ACC112 (cell line): ENCODE data around the gene TSEN54.

ENCODE experiments used
- H2AFZ ChIP-seq: fragments of 200-600 bp; sonication (generic); one replicate; pipeline ENCODE4 v1.6.0; 2017; ENCODE audit warnings: antibody characterized with exemption, low read length; ENCODE audit not compliant: unreplicated experiment
- H3K27ac ChIP-seq: fragments of 200-600 bp; sonication (generic); 2 replicates; pipeline ENCODE4 v1.5.1; 2014; ENCODE audit warnings: low read depth, mild to moderate bottlenecking, antibody characterized with exemption, low read length, moderate library complexity
- H3K27me3 ChIP-seq: fragments of 200-600 bp; sonication (generic); 2 replicates; pipeline ENCODE4 v1.6.1; 2014; ENCODE audit warnings: mild to moderate bottlenecking, antibody characterized with exemption, low read length, moderate library complexity, mixed read lengths; ENCODE audit not compliant: insufficient read depth
- H3K36me3 ChIP-seq: fragments of 200-600 bp; sonication (generic); 2 replicates; pipeline ENCODE4 v1.6.1; 2016; ENCODE audit warnings: mild to moderate bottlenecking, antibody characterized with exemption, low read length, moderate library complexity, mixed read lengths; ENCODE audit not compliant: insufficient read depth
- H3K4me1 ChIP-seq: fragments of 200-600 bp; sonication (generic); one replicate; pipeline ENCODE4 v1.6.1; 2016; ENCODE audit warnings: low read length, mixed read lengths; ENCODE audit not compliant: insufficient read depth, unreplicated experiment, control insufficient read depth
- H3K4me3 ChIP-seq: fragments of 200-600 bp; sonication (generic); 2 replicates; pipeline ENCODE4 v1.5.1; 2014; ENCODE audit warnings: mild to moderate bottlenecking, low read depth, low read length
- H3K79me2 ChIP-seq: fragments of 200-600 bp; sonication (generic); one replicate; pipeline ENCODE4 v1.6.0; 2016; ENCODE audit warnings: low read length; ENCODE audit not compliant: control insufficient read depth, unreplicated experiment, insufficient read depth

Gene TSEN54

DNA sequence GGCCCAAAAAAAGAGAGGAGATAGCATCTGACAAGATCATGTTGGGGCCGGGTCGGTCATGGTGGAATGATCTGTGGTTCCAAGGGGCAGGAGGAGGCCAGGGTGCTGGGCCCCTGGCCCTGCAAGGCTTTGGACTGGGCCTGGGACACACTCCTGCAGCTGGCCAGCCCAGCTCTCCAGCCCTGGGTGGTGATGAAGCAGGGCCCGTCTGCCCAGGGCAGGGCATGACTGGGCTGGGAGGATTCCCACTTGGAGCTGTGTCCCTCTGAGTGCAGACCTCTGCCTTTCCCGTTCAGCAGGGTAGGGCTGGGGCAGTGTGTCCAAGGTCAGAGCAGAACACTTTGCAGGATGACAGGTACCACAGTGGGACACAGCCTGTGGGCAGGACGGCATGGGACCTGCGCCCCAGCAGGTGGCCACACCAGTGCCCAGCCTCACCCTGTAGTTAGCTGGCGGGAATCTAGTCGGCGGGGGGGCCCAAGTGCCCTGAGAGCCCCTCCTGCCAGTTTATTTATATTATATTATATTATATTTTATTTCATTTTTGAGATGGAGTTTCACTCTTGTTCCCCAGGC, 43.7 kb downstream of the TSEN54 start:
- Histone ChIP-seq H3K4me1 (no peaks in the 10 kb centered on the region), H2AFZ (no peak overlapping the region), H3K36me3 (no peaks in the 10 kb centered on the region), H3K79me2 (no peaks in the 10 kb centered on the region), H3K27me3 (no peaks in the 10 kb centered on the region), H3K4me3 (no peak overlapping the region), H3K27ac (no peak overlapping the region)

DNA sequence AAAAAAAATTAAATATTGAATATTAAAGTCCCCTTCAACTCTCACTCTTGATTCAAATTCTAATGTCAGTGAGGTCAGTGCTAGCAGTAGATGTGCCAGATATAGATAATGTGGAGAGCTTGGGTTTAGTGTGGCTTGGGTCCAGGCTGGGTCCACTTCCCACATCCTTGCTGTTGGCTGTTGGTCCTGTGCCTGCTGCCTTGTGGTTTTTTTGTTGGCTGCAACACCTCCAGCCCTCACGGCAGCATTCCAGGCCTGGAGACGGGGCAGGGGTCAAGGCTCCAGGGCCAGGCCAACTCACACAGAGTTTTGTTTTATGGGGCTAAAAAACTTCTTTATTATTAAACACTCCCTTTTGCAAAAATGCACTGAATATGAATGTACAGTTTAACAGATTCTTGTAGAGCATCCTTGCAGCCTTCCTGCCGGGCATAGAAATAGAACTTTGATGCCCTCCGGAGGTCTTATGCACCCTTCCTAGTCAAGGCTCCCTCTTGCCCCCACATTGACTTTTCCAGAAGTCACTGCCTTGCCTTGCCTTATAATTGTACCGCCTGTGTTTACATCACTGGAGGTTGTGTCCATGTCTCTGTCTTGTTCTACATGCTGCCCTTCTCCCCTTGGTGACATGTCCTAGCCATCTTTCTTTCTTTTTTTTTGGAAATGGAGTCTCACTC, 45.7 kb downstream of the TSEN54 start:
- Histone ChIP-seq H3K79me2 (no peaks in the 10 kb centered on the region), H2AFZ (no peak overlapping the region), H3K4me3 (no peak overlapping the region), H3K4me1 (no peaks in the 10 kb centered on the region), H3K27me3 (no peaks in the 10 kb centered on the region), H3K27ac (no peak overlapping the region), H3K36me3 (no peaks in the 10 kb centered on the region)

DNA sequence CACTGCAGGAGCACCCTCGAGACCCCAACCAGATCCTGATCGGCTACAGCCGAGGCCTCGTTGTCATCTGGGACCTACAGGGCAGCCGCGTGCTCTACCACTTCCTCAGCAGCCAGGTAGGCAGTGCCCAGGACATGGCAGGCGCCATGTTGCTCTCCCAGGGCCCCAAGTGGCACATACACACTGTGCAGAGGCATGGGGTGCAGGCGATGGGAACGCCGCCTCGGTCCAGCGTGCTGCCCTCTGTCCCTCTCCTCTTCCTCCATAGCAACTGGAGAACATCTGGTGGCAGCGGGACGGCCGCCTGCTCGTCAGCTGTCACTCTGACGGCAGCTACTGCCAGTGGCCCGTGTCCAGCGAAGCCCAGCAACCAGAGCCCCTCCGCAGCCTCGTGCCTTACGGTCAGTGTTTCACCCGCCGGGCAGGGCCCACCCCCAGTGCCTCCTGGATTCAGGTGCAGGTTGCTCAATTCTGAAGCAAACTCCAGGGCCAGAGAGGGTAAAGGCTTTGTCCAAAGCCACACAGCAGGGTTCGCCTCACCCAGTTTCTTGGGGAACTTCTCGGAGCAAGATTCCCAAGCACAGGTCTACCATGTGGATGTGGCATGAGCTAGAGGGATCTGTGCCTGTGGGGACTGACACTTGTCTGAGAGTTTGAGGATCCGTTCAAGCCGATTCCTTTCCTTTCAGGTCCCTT, 46.9 kb downstream of the TSEN54 start:
- no peaks in the 10 kb centered on the region for H3K36me3 ChIP-seq
- no peak overlapping the region for H3K27ac ChIP-seq
- no peaks in the 10 kb centered on the region for H3K27me3 ChIP-seq
- H3K79me2 ChIP-seq = no peaks in the 10 kb centered on the region
- H3K4me3 ChIP-seq = no peak overlapping the region
- H2AFZ ChIP-seq = no peak overlapping the region
- H3K4me1 ChIP-seq = no peaks in the 10 kb centered on the region

DNA sequence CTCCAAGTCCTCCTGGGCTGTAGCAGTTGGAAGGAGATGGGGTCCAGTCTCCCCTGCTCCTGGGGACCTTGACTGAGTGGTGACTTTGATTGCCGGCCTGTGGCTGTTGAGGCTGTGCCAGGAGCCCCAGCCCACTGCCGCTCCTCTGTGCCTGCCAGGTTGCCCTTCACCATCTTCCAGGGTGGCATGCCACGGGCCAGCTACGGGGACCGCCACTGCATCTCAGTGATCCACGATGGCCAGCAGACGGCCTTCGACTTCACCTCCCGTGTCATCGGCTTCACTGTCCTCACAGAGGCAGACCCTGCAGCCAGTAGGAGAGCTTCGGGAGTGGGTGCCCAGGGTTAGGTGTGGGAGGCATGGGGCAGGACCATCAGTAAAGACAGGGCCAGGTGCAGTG, 47.9 kb downstream of the TSEN54 start:
- H3K79me2 ChIP-seq = no peaks in the 10 kb centered on the region
- H3K27ac ChIP-seq = no peak overlapping the region
- no peaks in the 10 kb centered on the region for H3K4me1 ChIP-seq
- H3K36me3 ChIP-seq = no peaks in the 10 kb centered on the region
- H2AFZ ChIP-seq = no peak overlapping the region
- no peak overlapping the region for H3K4me3 ChIP-seq
- no peaks in the 10 kb centered on the region for H3K27me3 ChIP-seq

DNA sequence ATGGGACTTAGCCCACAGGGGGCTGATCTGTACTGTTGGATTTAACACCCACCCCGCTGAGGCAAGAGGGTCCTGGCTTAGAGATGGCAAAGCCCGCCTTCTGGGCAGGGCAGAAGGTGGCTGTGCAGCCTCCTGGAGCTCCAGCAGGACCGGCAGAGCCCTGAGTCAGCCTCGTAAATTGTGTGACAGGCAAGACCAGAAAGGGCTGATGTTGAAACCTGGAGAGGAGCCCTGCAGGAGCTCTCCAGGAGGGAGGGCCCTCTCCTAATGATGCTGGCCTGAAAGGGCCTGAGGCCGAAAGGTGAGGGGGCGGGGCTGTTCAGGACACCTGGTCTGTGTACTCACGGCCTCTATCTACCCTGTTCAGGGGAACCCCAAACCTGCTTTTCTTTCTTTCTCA, 48.7 kb downstream of the TSEN54 start:
- H3K4me1 ChIP-seq = no peaks in the 10 kb centered on the region
- no peaks in the 10 kb centered on the region for H3K27me3 ChIP-seq
- H3K27ac ChIP-seq = no peak overlapping the region

DNA sequence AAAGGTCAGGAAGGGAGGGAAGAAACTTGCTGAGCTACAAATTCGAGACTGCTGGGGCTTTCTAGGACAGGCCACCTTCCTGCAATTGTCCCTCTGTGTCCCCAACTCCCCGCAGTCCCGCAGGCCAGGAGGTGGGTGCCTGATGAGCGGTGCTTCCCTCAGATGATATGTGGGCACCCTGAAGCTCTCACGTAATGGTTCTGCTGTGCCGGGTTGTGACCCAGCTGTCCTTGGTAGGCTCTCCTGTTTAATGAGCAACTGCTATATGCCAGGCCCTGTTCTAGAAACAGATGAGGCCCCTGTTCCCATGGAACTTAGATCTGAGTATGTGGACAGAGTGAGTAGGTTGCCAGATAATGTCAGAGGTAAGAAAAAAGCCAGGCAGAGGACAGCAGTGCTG, 49.3 kb downstream of the TSEN54 start:
- Histone ChIP-seq H3K4me1 (no peaks in the 10 kb centered on the region), H3K36me3 (no peaks in the 10 kb centered on the region), H2AFZ (no peak overlapping the region), H3K27me3 (no peaks in the 10 kb centered on the region), H3K79me2 (no peaks in the 10 kb centered on the region), H3K4me3 (no peak overlapping the region), H3K27ac (no peak overlapping the region)

More for the DNA sequence above, 48.7 kb downstream of the TSEN54 start:
- H3K4me3 ChIP-seq = no peak overlapping the region
- H3K36me3 ChIP-seq = no peaks in the 10 kb centered on the region
- H2AFZ ChIP-seq = no peak overlapping the region
- H3K79me2 ChIP-seq = no peaks in the 10 kb centered on the region

DNA sequence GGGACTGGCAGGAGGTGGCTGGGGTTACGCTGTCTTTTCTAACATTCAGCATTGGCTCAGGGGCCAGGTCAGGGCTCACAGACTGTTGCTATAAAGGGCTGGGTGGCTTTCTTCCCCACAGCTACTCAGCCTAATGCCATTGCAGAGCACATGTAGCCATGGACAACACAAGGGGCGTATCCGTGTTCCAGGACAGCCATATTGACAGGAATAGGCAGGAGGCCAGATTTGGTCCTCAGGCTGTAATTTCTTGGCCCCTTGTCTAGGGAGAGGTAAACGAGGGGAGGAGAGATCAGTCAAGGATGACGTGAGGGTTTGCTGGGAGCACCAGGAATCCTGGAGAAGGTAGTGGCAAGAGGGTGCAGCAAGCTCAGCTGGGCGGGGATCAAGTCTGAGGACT, 50.1 kb downstream of the TSEN54 start:
- Histone ChIP-seq H3K27ac (no peak overlapping the region), H3K27me3 (no peaks in the 10 kb centered on the region), H3K36me3 (no peaks in the 10 kb centered on the region), H2AFZ (no peak overlapping the region), H3K4me1 (no peaks in the 10 kb centered on the region), H3K4me3 (no peak overlapping the region), H3K79me2 (no peaks in the 10 kb centered on the region)

DNA sequence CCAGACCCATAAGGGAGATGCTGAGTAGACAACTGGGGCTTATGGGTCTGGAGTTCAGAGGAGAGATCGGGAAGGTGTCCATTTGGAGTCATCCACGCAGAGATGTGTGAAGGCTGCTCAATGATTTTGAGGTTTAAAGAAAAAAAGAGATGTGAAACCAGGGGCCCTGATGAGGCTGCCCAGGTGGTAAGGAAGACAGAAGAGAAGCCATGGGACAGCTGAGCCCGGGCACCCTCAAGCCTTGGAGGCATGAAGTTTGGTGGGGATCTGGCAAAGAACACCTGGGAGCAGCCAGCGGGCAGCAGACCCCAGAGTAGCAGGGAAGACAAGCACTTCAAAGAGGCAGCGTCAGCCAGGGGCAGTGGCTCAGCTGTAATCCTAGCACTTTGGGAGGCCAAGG, 50.5 kb downstream of the TSEN54 start:
- Histone ChIP-seq H3K36me3 (no peaks in the 10 kb centered on the region), H3K4me3 (no peak overlapping the region), H3K27me3 (no peaks in the 10 kb centered on the region)

DNA sequence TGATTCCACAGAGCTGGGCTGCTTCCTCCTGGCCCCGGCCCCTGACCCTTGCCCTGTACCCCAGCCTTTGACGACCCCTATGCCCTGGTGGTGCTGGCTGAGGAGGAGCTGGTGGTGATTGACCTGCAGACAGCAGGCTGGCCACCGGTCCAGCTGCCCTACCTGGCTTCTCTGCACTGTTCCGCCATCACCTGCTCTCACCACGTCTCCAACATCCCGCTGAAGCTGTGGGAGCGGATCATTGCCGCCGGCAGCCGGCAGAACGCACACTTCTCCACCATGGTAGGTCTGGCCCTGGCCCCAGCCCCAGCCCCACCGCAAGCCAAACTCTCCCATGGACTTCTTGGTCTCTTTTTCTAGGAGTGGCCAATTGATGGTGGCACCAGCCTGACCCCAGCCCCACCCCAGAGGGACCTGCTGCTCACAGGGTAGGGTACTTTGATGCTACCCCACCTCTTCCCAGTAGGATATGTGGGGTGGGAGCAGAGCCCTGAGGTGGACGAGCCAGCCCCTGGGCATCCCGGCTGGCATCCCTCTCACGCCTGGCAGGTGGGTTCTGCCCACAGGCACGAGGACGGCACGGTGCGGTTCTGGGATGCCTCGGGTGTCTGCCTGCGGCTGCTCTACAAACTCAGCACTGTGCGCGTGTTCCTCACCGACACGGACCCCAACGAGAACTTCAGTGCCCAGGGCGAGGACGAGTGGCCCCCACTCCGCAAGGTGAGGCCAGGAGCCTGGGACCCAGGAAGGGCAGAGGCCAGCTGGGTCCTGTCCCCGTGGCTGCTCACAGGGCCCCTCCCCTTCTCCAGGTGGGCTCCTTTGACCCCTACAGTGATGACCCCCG, 52.3 kb downstream of the TSEN54 start:
- Histone ChIP-seq H3K27me3 (no peaks in the 10 kb centered on the region), H3K4me3 (no peak overlapping the region), H3K79me2 (no peaks in the 10 kb centered on the region), H3K4me1 (no peaks in the 10 kb centered on the region), H2AFZ (no peak overlapping the region), H3K27ac (no peak overlapping the region), H3K36me3 (no peaks in the 10 kb centered on the region)

More for the DNA sequence above, 50.5 kb downstream of the TSEN54 start:
- Histone ChIP-seq H2AFZ (no peak overlapping the region), H3K4me1 (no peaks in the 10 kb centered on the region), H3K27ac (no peak overlapping the region), H3K79me2 (no peaks in the 10 kb centered on the region)

DNA sequence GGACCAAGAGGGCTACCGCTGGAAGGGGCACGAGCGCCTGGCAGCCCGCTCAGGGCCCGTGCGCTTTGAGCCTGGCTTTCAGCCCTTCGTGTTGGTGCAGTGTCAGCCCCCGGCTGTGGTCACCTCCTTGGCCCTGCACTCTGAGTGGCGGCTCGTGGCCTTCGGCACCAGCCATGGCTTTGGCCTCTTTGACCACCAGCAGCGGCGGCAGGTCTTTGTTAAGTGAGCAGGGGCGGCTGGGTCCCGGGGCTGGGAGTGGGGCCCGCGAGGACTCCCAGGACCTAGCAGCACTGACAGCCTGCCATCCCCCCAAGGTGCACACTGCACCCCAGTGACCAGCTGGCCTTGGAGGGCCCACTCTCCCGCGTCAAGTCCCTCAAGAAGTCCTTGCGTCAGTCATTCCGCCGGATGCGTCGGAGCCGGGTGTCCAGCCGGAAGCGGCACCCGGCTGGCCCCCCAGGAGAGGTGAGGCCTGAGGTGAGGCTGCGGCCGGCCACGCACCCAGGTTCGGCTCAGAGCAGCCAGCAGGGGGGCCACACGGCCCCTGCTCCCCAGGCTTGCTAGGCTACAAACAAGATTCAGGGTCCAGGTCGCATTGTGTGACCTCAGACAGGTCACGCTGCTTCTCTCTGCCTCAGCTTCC, 53.8 kb downstream of the TSEN54 start:
- no peaks in the 10 kb centered on the region for H3K4me1 ChIP-seq

More for the DNA sequence above, 53.8 kb downstream of the TSEN54 start:
- Histone ChIP-seq H3K79me2 (no peaks in the 10 kb centered on the region), H3K4me3 (no peak overlapping the region), H2AFZ (no peak overlapping the region), H3K36me3 (no peaks in the 10 kb centered on the region), H3K27me3 (no peaks in the 10 kb centered on the region), H3K27ac (no peak overlapping the region)
